CD4-positive, alpha-beta T cell treated with Interleukin-21 for 1 hour (primary cell): ENCODE results near the gene EGR4.

Experiments used
- DNase-seq: peaks from one replicate; pipeline ENCODE4 v3.0.0-alpha.2; 2020

EGR4 gene

DNA sequence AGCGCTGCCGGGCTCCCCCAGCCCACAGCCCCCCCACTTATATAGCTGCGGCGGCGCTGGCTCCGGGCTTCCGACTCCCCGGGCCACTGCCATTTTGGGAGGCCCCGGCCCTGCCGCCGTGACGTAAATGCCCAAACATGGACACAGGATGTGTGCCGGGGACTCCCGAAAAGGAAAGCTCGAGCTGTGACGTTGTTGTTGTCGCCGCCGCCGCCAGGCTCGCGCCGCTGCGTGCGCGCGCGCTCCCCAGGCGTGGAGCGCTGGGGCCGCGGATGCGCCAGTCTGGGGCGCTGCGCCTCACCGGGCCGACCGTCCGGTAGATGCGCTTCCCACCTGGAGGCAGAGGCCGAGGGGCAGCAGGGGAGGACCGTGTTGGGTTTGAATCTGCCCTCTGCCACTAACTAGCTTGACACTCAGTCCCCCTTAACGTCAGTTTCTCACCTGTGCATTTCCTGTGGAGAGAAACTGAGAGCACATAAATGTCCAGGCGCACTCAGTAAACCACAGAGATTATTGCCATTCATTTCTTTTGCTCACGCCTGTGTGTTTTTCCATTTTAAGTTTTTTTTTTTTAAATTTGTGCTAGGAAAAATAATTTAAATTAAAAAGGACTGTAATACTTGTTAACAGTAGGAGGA lies at the start of gene EGR4:
Gene EGR4 (minus strand): TSS at position 15 of the 638 bp plus-strand sequence. CDS start 231 bp downstream, outside the sequence.
- peak; percentile 94 for DNase-seq

DNA sequence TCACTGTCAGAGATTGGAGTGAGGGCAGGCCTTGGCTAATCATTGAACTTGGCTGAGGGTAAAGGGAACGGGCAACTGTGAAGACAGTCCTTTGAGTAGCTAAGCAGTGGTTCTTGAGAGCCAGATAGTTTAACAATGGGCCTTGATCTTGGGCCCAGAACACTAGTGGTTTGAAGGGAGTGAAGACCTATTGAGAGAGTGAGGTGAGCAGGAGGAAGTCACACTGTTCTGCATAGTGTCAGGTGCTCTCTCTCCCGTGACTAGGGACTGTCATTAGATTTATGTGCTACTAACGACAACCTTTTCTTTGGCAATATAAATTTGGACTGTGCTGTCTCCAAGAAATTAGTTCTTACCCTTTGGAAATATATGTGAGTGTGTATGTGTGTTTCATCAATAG lies 47.7 kb upstream of the EGR4 start:
- DNase-seq, result no peak

DNA sequence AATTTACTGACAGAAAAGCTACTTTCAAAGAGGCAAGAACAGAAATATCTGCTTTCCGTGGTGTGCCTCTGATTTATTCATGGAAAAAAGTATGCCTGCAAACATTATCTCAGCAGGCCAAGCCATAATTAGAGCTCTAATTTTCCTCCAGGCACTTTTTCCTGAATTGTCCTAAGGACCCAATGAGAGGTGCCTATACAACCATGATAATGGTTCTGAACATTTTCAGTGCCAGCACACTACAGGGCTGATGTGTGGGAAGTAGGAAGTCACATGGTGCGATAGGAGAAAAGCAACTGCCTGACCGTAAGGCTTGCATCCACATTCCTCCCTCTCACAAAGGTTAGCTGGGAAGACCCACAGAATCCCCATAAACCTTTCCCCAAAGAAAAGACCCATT lies 45.9 kb upstream of the EGR4 start:
- DNase-seq, result no peak

DNA sequence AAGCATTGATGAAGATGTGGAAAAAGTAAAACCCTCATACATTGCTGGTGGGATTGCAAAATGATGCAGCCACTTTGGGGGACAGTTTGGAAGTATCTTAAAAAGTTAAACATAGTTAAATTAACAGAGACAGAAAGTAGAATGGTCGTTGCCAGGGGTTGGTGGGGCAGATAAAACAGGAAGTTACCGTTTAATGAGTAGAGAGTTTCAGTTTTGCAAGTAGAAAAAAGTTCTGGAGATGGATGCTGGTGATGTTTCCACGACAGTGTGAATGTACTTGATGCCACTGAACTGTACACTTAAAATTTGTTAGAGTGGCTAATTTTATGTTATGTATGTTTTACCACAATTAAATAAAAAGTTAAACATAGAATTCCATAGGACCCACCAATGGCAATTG lies 44.5 kb upstream of the EGR4 start:
- no peak for DNase-seq

DNA sequence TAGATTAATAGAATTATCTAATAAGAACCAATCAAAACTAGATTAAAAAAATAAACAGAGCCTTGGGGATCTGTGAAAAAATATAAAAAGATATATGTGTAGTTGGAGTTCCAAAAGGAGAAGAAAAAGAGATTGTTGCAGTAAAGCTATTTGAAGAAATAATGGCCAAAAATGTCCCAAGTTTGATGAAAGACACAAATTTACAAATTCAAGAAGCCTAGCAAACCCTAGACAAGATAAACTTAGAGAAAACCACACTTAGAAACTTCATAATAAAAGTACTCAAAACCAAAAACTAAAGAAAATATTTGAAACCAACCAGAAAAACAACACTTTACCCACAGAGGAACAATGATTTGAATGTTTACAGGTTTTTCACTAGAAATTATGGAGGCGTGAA lies 41.3 kb upstream of the EGR4 start:
- DNase-seq, result no peak

DNA sequence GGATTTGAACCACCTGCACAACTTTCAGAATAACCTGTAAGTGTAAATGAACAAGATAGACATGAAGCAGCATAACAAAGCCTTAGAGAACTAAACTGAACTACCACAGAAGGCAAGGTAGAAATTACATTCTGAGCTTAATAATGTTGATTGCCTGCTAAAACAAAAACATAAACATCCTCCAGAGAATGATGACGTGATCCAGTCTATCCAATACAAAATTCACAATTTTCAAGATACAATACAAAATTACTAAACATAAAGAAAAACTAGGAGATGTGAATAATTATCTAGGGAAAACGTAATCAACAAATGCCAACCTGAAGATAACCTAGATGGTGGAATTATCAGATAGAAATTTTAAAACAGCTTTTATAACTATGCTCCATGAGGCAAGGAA lies 40.7 kb upstream of the EGR4 start:
- no peak for DNase-seq

DNA sequence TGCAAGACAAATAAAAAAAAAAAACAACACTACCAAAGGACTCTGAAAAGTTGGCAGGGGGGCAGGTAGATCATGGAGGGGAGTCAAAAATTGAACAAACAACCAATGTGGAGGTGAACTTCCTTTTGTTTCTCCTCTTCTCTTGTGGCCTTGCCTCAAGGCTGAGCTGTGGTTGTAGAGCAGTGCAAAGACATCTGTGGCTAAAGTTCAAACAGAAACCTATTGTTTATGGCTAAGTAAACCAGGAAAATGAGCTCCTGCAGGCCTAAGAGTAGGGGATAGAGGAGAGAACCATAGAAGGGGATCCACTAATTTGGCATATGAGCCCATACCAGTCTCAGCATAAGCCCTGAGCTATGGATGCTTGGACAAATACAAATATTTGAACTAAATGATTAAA lies 40.2 kb upstream of the EGR4 start:
- no peak for DNase-seq

DNA sequence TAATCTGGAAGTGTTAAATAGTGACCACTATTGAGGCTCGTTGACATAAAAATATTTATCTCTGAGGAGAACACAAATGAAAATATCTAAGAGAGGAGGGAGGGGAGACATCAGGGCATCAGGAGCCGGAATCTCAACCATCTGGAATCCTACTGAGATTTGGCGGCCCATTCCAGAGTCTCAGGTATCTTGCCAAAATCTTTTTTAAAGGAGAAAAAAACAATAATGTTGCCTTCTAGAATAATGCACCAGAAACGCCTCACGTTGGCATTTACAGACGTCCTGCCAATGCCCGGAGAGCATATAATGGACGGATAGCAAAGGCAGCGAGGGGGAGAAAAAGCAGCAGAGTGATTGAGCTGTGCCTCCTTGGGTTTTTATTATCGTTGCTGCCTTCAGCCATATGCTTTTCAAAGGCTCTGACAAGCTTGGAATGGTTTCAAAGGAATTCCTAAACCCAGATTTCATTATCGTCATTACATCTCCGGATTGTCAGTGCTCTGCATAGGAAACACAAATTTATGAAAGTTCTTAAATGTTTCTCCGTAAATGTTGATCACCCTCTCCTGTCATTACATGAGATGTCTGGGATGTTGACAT lies 30.9 kb upstream of the EGR4 start:
- DNase-seq, result no peak

DNA sequence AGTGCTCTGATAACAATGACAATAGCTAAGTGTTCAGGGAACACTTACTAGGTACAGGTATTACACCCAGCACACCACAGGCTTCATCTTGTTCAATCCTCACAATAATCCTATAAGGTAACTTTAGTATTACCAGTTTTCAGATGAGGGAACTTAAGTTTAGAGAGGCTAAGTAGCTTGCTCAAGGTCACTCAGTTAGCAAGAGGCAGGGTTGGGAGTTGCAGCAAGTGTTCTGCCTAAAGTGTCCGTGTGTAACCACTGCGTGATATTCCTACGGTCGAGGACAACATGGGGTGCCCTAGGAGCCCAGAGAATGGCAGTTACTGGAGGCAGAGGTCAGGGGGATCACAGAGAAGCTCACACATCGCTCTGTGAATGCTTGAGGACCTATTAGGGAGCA lies 30.2 kb upstream of the EGR4 start:
- no peak for DNase-seq

DNA sequence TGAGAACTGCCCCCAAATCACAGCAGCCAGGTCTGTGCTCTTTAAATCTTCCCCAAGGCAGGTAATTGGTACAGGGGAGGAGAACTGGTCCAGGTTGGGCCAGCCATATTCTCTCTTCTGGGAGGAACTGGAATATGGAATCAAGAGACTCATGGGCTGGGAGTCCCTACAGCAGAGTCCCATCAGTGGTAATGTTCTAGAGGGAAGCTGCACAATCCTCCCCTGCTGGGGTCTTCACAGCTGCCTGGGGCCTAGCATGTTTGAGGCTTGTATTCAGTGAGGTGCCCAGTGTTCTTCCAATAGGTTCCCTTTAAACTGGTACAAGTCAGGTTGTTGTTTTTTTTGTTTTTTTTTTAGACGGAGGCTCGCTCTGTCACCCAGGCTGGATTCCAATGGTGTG lies 21.1 kb upstream of the EGR4 start:
- no peak for DNase-seq

DNA sequence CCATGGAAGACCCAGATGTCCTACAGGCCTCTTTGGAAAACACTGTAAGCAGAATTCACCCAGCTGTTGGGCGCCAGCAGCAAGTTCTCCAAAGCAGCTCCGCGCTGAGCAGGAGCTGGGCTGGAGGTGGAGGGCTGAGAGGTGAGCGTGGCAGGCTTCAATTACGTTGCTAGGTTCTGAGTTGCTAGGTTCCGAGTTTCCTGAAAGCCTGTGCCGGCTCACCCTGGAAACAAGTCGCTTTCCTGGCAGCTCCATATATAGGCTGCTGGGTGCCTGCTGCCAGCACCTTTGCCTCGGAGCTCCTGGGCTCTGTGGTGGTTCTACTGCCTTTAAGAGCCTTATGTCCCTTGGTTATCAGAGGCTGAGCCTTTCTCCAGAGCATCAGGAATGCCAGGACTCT lies 14.4 kb upstream of the EGR4 start:
- DNase-seq, result no peak

DNA sequence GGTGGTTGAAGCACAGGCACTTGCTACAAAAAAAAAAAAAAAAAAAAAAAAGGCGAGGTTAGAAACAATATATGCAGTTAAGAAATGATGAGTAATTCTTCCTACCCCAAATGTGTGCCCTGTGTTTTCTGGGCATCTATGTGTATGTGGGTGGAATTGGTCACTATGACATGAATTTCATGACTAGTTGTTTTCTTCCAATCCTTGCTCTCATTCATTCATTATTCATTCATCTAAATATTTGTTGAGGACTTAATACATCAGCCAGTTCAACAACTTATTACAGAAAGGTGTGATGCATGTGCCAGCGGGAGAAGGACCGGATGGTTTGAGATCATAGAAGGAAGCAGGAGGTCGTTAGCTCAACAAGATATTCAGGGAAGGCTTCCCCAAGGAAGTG lies 8.3 kb upstream of the EGR4 start:
- DNase-seq, result no peak

DNA sequence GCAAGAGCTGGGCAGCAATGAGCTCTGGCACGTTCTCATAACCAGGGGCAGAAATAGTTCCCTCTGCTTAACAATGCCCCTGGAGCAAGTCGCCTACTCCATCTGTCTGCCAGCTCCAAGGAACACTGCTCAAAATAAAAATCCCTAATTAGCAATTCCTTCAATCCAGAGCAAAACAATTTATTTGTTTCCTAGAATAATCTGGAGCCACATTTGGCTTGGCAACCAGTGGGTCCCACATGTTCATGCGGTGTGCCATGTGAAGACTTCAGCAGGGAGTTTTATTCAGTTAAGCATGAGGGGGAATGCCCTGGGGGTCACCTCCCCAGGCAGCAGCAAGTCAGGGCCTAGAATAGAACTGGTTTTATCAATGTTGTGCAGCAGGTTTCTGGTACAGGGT lies 7.6 kb upstream of the EGR4 start:
- no peak for DNase-seq

DNA sequence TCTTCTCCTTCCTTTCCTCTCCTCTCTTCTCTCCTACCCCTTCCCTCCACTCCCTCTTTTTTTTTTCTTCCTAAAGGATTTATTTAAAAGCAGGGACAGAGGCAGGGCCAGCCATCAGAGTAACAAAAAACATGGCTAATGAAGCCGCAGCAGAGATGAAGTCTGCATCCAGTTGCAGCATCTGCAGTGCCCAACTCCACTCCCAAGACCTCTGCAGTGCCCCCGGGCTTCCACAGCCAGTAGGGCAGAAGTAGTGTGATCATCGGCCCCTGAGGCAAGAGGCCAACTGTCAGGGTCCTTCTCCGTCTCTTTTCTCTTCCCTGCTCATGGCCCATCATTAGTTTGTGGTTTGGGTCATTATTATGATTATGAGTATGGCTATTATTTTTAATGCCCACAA lies 4.2 kb upstream of the EGR4 start:
- no peak for DNase-seq

DNA sequence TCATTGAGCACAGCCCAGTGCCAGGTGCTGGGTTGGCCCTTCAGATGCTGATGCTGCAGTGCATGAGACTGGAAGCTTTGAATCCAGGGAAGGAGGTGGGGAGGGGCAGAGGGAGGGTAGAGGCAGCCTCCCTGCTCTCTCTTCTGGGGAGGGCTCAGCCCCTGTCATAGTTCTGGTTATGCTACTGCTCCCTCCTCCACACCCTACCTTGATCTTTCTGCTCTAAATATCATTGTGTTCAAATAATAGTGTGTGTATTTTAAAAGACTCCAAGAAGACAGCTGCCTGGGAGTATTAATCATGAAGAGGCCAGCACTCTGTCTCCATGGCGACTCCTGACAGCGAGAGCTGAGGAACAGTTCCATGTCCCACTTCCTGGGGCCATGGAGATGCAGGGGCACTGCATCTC lies 3.8 kb upstream of the EGR4 start:
- no peak for DNase-seq

DNA sequence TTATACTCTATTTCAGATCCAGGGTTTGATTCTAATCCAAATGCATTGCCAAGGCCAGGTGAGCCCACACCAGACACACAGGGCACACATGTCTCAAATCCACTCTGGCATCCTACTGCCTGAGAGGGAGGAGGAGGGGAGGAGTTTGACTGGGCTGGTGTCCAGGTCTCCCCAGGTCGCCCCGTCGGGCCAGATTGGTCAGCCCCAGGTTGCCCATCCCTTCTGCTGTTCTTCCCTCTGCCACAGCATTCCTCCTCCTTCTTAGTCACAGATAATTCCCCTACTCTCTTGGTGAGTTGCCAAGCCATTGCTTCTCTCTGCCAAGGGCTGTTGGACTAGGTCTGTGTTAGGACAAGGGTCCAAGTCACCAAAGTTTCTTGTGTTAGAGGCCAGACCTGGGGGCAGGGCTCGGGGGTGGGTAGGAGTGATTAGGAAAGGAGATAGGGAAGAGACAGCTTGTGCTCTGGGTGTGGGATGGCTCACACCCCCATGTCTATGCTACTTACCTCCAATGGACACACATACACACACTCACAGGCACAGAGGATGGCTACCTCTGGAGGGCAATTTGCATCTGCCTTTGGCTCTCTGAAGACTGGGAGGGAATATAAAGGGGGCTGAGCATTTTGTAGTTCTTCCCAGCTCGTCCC lies 2.5 kb upstream of the EGR4 start:
- DNase-seq, result no peak

DNA sequence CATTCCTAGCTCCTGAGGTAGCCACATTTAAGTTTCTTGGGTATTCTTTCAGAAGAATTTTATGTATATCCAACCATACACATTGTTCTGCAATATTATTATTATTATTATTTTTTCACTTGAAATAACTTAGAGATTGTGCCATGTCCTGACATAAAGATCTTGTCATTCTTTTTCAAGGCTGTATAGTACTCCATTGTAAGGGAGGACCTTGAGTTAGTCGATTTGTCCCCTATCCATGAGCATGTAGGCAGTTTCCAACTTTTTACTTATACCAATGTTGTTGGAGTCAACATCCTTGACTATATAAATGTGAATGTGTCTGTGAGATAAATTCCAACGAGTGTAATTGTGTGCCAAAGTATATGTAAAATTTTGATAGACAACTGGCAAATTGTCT lies 891 bp upstream of the EGR4 start:
- DNase-seq, result no peak

DNA sequence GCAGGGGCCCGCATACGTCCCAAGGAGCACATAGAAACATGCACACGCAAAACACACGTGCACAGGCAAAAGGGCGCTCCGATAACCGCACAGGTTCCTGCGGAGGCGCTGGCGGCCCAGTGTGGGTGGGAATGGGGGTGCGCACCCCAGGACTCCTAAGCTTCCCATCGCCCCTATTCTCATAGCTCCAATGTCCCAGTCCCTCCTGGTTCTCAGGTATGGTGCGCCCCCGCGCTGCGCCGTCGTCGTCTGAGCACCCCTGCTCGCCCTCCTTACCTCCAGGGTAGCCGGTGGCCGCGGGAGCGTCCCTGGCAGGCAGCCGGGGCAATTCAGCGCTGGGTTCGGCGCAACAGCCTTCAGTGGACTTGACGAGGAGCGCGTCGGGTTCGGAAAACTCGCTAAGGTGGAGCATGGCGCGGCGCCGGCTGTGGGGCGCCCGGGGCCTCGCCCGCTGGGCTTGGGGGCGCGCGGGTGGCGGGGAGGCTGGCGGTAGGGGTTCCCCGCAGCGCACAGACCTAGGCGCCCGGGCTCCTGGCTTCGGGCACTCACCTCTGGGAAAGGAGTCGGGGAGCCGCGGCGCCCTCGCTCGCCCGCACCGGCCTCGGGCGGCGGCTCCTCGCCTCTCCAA lies 328 bp downstream of the EGR4 start:
- DNase-seq, result no peak

DNA sequence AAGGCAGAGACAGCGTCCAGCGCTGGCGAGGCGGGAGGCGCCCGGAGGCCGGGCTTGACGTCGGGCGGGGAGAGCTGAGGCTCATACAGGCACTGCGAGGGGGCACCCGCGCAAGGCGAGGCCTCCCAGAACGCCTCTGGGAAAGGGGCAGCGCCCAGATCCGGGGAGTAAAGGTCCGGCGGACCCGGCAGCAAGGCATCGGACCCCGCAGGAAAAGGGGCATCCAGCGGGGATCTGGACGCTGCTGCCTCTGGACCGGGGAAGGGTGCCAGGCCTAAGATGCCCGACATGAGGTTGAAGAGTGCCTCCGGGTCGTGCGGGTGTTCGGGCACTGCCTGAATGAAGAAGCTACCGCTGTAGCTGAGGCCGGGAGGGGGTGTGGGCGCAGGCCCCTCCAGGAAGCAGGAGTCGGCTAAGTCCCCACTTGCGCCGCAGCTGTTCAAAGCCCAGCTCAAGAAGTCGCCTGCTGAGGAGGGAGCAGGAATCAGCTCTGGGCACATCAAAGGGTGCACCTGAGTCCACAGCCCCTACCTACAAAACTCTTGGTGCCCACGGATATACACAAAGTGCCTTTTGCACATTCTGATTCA lies 937 bp downstream of the EGR4 start:
- DNase-seq, result peak; percentile 6

DNA sequence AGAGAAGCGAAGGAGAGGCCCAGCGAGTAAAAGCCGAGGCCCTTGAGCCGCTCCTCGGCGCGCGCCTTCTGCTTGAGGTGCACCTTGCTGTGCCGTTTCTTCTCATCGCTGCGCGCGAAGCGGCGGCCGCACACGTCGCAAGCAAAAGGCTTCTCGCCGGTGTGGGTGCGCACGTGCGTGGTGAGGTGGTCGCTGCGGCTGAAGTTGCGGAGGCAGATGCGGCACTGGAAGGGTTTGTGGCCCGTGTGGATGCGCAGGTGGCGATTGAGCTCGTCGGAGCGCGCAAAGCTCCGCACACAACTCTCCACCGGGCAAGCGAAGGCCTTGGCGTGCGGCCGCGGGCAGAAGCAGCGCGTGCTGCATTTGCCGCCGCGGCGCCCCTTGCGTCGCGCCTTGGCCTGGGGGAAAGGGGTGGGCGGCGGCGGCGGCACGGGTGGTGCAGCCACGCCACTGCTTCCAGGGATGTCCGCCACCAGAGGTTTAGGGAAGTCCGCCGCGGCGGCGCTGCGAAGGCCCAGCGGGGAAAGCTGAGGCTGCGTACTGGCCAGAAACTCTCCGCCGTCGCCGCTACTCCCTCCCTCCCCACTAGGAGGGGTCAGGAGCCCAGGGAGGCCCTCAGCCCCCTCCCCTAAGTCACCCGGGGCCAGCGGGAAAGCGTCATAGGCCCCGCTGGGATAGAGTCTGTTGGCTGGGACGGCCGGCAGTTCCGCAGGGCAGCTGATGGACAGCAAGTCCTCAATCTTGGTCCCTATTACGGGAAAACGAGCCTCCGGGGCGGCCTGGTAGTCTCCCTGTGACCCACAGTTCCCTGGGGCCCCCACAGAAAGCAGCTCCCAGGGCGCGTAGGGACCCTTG lies 1.7 kb downstream of the EGR4 start:
- no peak for DNase-seq

DNA sequence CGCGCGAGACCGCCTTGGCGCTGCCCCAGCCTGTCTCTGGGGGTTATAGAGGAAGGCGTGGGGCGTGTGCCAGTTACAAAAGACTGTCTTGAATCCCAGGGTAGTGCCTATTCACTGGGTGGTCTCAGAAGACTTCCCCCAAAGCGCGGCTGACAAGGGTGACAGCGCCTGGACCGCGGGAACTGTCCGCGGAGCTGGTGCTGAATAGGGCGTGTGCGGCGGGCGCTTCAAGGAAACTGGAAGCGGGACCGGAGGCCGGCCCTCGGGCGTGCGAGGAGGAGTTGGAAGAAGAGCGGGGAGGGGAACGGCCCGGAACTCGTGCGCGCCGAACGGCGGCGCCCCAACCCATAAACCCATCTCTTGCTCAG lies 2.3 kb downstream of the EGR4 start:
- peak; percentile 58 for DNase-seq

DNA sequence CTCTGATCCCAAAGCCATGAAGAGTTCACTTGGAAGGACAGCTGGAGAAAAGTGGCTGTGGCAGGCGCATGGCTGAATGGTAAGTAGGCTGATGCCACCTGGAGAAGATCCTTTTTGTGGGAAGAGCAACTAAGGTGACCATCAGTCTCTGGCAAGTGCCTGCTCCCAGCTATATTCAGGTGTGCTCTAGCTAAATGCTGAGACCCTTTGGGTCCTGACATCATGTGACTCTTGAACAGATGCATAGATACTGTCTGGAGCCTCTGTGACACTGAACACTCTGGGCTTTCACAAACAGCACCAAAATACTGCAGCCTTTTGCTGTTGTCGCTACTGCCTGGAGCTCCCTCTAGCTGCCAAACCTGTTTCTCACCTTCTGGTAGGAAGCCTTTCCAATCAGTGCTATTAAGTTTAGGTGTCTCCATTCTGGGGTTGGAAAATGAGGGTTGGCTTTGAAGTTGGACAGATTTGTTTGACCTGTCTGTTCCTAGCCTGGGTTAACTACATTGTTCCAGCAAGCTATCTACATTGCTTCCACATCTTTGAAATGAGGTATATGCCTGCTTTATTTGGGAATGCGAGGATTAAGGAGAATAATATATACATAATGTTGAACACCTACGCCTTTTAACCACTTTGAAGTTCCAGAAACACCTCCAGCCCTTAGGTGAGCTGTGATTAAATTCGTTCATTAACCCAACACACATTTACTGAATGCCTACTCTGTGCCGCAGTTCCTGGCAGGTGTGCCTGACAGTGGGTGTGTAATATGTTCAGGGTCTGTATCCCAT lies 3.1 kb downstream of the EGR4 start:
- DNase-seq, result peak; percentile 62
